WI38 (cell line): Measurements from ENCODE around the gene ZDHHC13.

ENCODE experiments used
- H3K4me3 ChIP-seq: 2 replicates; pipeline ENCODE4 v1.5.1; 2011; ENCODE audit warnings: low read depth, mild to moderate bottlenecking, control low read depth, low read length
- CTCF ChIP-seq: IDR thresholded peaks from 2 replicates; pipeline ENCODE4 v1.5.1; 2012; ENCODE audit warnings: low read depth, mild to moderate bottlenecking, control low read depth, low read length

Gene ZDHHC13

GRCh38 chr11:19077965-19078364 is 39.0 kb upstream of the ZDHHC13 start:
- H3K4me3 ChIP-seq: no peak overlapping the region
- no peak for TF ChIP-seq CTCF

DNA sequence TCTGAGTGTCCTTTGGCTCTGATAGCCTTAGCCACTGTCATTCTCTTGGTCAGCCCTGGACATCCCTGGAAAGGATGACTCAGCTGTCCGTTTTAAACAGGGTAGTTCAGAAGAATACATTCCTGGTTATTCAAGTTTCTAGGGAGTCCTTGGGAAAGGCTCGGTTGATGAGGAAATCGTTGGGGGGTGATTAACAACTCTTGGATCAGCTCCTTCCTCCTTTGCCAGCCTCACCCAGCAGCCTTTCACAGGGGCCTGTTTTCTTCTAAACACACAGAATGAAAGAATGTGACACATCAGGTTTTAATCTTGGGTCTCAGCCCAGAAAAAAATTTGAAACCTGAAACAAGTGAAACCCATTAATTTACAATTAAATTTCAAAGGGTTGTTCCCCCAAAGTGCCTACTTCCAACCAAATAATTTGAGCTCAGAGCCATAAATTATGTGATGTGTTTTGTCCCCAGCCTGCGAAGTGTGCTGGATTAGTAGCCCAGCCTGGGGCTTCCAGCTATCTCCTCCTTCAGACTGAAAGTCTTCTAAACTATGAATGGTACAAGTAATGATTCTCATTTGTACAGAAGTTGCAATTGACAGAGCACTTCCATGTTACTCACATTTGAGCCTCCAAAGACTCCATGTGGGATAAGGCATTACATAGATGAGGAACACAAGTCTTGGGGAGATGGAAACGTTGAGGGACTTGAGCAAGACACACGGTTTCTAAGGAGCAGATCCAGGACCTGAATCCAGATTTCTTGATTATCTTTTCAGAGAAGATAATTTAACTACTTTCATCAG is 37.1 kb upstream of the ZDHHC13 start:
- no peak overlapping the region for H3K4me3 ChIP-seq
- no peak for TF ChIP-seq CTCF

GRCh38 chr11:19080579-19080993 is 36.4 kb upstream of the ZDHHC13 start:
- TF ChIP-seq CTCF: no peak
- H3K4me3 ChIP-seq: no peak overlapping the region

GRCh38 chr11:19083166-19083565 is 33.8 kb upstream of the ZDHHC13 start:
- TF ChIP-seq CTCF: no peak

GRCh38 chr11:19084661-19085315 is 32.2 kb upstream of the ZDHHC13 start:
- no peak for TF ChIP-seq CTCF
- no peak overlapping the region for H3K4me3 ChIP-seq

More at GRCh38 chr11:19083166-19083565, 33.8 kb upstream of the ZDHHC13 start:
- no peak overlapping the region for H3K4me3 ChIP-seq

- TF ChIP-seq CTCF: no peak
- no peak overlapping the region for H3K4me3 ChIP-seq
Observed at GRCh38 chr11:19087658-19088057, 29.3 kb upstream of the ZDHHC13 start.

- H3K4me3 ChIP-seq: no peak overlapping the region
- TF ChIP-seq CTCF: no peak
Observed at GRCh38 chr11:19088791-19089190, 28.2 kb upstream of the ZDHHC13 start.
